Daoy (cell line): ENCODE results near the gene EVC2. TPM values are rescaled to one million over a fixed set of nuclear protein-coding genes. Genes with fewer than 3 reads are reported as not detected.

Source experiments
- DNase-seq: peaks from one replicate; pipeline ENCODE4 v3.0.0-alpha.2; 2015; ENCODE audit warnings: low read depth
- total RNA-seq: library from RNA; depleted of rRNA; stranded (reverse); fragments of >200 nt; shearing (Covaris generic); gene quantifications from 2 replicates; pipeline ENCODE4 v1.2.3, GENCODE V29; 2014; rRNA removed

EVC2 gene, protein sequence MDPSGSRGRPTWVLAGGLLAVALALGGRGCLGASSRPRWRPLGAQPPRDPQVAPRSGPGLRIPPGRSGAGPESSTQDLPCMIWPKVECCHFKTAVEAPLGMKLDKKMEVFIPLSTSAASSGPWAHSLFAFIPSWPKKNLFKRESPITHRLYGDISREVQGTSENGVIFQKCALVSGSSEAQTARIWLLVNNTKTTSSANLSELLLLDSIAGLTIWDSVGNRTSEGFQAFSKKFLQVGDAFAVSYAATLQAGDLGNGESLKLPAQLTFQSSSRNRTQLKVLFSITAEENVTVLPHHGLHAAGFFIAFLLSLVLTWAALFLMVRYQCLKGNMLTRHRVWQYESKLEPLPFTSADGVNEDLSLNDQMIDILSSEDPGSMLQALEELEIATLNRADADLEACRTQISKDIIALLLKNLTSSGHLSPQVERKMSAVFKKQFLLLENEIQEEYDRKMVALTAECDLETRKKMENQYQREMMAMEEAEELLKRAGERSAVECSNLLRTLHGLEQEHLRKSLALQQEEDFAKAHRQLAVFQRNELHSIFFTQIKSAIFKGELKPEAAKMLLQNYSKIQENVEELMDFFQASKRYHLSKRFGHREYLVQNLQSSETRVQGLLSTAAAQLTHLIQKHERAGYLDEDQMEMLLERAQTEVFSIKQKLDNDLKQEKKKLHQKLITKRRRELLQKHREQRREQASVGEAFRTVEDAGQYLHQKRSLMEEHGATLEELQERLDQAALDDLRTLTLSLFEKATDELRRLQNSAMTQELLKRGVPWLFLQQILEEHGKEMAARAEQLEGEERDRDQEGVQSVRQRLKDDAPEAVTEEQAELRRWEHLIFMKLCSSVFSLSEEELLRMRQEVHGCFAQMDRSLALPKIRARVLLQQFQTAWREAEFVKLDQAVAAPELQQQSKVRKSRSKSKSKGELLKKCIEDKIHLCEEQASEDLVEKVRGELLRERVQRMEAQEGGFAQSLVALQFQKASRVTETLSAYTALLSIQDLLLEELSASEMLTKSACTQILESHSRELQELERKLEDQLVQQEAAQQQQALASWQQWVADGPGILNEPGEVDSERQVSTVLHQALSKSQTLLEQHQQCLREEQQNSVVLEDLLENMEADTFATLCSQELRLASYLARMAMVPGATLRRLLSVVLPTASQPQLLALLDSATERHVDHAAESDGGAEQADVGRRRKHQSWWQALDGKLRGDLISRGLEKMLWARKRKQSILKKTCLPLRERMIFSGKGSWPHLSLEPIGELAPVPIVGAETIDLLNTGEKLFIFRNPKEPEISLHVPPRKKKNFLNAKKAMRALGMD
- 4.4 and 6.5 TPM in 2 replicates for total RNA-seq

- DNase-seq, result peak; percentile 59
Measured at GRCh38 chr4:5708449-5709206, at the start of gene EVC2. TSS of gene EVC2 (minus strand) at chr4:5708559. CDS start at chr4:5708513, 46 bp downstream.

GRCh38 chr4:5757954-5758353, 49.6 kb upstream of the EVC2 start:
- no peak for DNase-seq

- DNase-seq, result peak; percentile 42
Measured at GRCh38 chr4:5757536-5757935, 49.2 kb upstream of the EVC2 start.

DNA sequence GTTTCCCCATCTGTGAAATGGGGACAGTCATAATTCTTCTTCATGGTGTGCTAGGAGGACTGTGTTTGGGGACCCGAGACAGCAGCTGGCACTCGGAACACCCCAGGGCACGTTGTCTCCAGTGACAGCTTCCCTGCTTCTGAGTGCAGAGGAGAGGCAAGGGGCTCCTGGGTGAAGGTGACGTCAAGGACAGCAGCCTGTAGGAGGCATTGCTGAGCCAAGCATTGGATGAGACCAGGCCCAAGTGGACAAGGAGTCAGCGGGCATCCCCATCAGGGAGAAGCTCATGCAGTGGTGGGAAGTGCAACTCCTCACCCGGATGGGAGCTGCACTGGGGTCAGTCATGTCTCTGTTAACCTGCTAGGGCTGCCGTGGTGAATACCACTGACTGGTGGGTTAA, 48.7 kb upstream of the EVC2 start:
- no peak for DNase-seq

DNA sequence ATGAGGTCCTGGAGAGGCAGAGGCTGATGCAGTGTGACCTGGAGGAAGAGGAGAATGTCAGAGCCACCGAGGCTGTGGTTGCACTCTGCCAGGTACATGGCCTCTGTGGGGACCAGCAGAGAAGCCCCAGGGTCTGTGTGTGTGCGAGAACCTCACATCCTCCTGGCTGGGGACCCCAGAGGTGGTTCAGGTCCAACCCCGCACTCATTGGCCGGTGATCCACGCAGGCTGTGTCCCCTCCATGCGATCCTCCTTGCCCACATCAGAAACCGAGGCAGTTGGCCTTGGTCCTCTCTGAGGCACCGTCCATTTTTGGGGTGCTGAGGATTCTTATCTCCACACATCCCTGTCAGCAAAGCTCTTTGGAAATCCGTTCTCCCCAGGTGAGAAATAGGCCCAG, 47.9 kb upstream of the EVC2 start:
- DNase-seq, result no peak

- DNase-seq, result no peak
Measured at GRCh38 chr4:5755679-5756078, 47.3 kb upstream of the EVC2 start.

GRCh38 chr4:5755161-5755560, 46.8 kb upstream of the EVC2 start:
- no peak for DNase-seq

- DNase-seq, result no peak
Measured at GRCh38 chr4:5754529-5754881, 46.1 kb upstream of the EVC2 start.

DNA sequence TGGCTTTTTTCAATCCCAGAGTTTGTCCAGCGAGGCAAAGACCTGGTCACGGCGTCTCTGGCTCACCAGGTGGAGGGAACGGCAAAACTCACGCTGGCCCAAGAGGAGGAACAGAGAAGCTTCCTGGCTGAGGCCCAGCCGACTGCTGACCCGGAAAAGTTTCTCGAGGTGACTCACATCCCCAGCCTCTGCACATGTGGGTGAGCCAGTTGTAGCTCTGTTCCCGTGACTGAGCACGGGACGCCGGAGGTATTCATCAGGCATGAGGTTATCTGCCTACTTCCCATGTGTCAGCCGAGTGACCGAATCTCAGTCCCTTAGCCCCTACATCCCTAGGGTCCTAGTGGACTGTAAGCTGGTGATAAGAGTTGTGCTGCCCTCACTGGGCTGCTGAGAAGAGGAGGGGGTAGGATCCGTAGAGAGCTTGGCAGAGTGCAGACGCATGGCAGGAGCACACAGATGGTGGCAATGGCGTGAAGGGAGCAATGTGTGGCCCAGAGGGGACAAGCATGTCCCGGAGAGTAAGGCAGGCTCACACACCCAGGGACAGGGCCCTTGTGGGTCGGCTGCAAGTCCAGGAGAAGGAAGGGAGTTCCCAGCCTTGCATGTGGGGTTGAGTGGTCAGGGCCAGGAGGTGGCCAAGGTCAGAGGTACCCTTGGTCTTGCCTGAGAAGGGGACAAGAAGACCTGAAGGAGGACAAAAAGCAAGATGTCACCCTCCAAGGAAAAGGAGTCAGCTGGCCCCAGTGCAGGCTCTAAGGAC, 45.6 kb upstream of the EVC2 start:
- DNase-seq, result peak; percentile 93

DNA sequence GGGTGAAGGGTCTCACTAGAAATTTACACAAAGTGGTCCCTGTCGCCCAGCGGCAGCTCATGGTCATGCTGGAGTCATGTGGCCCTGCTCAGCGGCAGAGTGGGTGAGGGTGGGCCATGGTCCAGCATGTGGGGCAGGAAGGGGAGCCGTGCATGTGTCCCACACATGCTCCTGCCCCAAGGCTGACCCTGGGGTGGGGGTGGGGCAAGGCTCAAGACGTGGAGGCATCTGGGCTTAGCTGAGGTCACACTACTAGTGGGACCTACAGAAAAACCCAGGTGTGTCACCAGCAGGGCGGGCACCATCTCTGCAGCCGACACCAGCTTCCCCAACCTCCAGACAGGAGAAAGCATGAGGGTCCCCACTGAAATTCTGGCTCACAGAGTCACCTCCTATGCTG, 45.0 kb upstream of the EVC2 start:
- no peak for DNase-seq

GRCh38 chr4:5752376-5753184, 44.2 kb upstream of the EVC2 start:
- DNase-seq, result peak; percentile 93

- DNase-seq, result no peak
Measured at GRCh38 chr4:5751666-5752375, 43.5 kb upstream of the EVC2 start.

GRCh38 chr4:5750946-5751665, 42.7 kb upstream of the EVC2 start:
- DNase-seq, result peak; percentile 95

GRCh38 chr4:5750052-5750945, 41.9 kb upstream of the EVC2 start:
- DNase-seq, result peak; percentile 65

DNA sequence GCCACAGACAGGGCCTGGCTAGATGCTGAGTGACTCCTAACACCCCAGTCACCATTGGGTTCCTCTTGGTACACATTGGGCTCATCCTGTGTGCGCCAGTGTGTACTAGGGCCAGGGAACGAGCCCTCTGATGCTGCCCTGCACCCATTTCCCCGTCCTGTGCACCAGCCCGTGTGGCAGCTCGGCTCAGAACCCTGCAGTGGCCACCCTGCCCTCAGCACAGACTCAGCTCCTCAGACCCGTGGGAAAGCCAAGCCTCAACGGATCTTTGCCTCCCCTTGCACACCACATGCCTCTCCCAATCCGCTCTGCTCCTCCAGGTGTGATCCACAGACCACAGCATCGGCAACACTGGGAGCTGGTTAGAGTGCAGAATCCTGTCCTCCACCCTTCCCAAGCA, 41.2 kb upstream of the EVC2 start:
- DNase-seq, result no peak

GRCh38 chr4:5747738-5748375, 39.5 kb upstream of the EVC2 start:
- peak; percentile 89 for DNase-seq
